H1 (cell line): Measurements from ENCODE around the gene APOL4.

ENCODE experiments used
- CTCF ChIP-seq, 3 experiments: IDR thresholded peaks; 1 replicate in 2 of 3; 2 replicates in 1 of 3; pipeline versions ENCODE4 v1.5.1 to v1.6.1; 2011; ENCODE audit warnings: low read length in 3 of 3, mild to moderate bottlenecking in 3 of 3, inconsistent platforms in 2 of 3, low read depth in 1 of 3, moderate library complexity in 1 of 3; ENCODE audit not compliant: insufficient read depth in 1 of 3; ENCODE audit errors: control extremely low read depth in 1 of 3
- EGR1 ChIP-seq: IDR thresholded peaks from 2 replicates; pipeline ENCODE4 v1.6.1; 2011; ENCODE audit warnings: low read depth, low read length, borderline replicate concordance
- EP300 ChIP-seq, 2 experiments: IDR thresholded peaks; 1 replicate in 1 of 2; 2 replicates in 1 of 2; pipeline ENCODE4 v1.6.1; 2011 to 2012; ENCODE audit warnings: low read depth in 2 of 2, low read length in 2 of 2, mild to moderate bottlenecking in 2 of 2, borderline replicate concordance in 1 of 2, inconsistent platforms in 1 of 2, moderate library complexity in 1 of 2
- EZH2 ChIP-seq: fragments of 200-600 bp; sonication (generic); IDR thresholded peaks from 2 replicates; pipeline ENCODE4 v1.7.1; 2012; ENCODE audit warnings: low read depth, mild to moderate bottlenecking, moderate library complexity, low read length, inconsistent platforms; ENCODE audit not compliant: severe bottlenecking
- JUND ChIP-seq: IDR thresholded peaks from 2 replicates; pipeline ENCODE4 v1.6.1; 2011; ENCODE audit warnings: mild to moderate bottlenecking, improper control_type of control experiment, low read length
- MAFK ChIP-seq: IDR thresholded peaks from 2 replicates; pipeline ENCODE4 v1.6.1; 2012; ENCODE audit warnings: low read depth, mild to moderate bottlenecking, improper control_type of control experiment, low read length
- POLR2AphosphoS5 ChIP-seq: IDR thresholded peaks from 2 replicates; pipeline ENCODE4 v1.6.1; 2011; ENCODE audit warnings: low read depth, low read length
- RAD21 ChIP-seq, 2 experiments: IDR thresholded peaks in 1 of 2; conservative IDR thresholded peaks in 1 of 2; 2 replicates each; pipeline ENCODE4 v1.6.1; 2011; ENCODE audit warnings: low read depth in 2 of 2, low read length in 2 of 2, improper control_type of control experiment in 1 of 2, inconsistent platforms in 1 of 2, mild to moderate bottlenecking in 1 of 2, moderate library complexity in 1 of 2
- SP4 ChIP-seq: IDR thresholded peaks from 2 replicates; pipeline ENCODE4 v1.6.1; 2012; ENCODE audit warnings: low read length, inconsistent platforms

DNA sequence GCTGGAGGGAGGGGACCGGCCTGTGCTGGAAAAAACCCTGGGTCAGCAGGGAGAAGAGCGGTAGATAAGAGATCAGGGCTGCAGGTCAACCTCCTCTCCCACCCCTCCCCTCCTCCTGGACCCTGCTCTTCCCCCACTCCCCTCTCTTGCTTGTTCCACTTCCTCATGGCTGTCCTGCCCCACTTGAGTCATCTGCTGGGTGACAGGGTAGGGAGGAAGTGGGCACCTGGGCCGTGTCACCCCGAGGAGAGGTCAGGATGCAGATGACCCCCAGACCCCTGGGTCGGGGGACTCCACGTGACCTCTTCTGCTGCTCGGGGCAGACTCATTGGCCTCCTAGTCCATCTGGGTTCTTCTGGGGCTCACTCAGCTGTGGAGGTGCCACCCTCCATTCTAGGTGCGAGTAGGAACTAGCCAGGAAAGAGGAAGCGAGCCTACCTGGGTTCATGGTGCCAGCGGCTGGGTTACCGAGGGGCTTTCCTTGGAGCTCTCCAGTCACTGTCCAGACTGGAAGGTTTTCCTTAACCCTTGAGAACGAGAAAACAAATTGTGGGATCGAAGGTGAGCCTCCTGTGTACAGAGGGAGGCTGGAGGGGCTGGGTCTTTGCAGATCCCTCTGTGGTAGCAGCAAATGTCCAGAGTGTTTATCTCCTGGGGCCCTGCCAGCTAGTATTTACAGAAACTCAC, 31.2 kb upstream of the APOL4 start:
- TF ChIP-seq POLR2AphosphoS5 (no peak), RAD21 (IDR thresholded peaks at IDR 0.05 in 1 of 2, conservative IDR thresholded peaks at IDR 0.05 in 1 of 2; ENCODE audit: low read depth in 2 of 2, low read length in 2 of 2) (no peak), EP300 (IDR thresholded peaks at IDR 0.05; ENCODE audit: borderline replicate concordance in 1 of 2, low read depth in 2 of 2, low read length in 2 of 2) (no peak), MAFK (no peak), CTCF (IDR thresholded peaks at IDR 0.05; ENCODE audit: control extremely low read depth in 1 of 3, insufficient read depth in 1 of 3, low read depth in 1 of 3, low read length in 3 of 3) (no peak), EZH2 (no peak), SP4 (no peak), EGR1 (no peak), JUND (no peak)
